GM11168 (cell line): ENCODE measurements around the gene DACT2.
"Not testable (repeated sequence)": the region's sequence is repeated elsewhere in the genome, so short reads cannot be mapped to it uniquely, and the experiment has no call there.

Source experiments
- in situ Hi-C: fragments of 300-500 bp; cut with MboI; formaldehyde crosslinking; loops from one replicate; pipeline ENCODE4 v1.12.0; 2022; ENCODE audit warnings: low sequenced_read_pairs; ENCODE audit not compliant: unreplicated experiment

The DACT2 gene

DNA sequence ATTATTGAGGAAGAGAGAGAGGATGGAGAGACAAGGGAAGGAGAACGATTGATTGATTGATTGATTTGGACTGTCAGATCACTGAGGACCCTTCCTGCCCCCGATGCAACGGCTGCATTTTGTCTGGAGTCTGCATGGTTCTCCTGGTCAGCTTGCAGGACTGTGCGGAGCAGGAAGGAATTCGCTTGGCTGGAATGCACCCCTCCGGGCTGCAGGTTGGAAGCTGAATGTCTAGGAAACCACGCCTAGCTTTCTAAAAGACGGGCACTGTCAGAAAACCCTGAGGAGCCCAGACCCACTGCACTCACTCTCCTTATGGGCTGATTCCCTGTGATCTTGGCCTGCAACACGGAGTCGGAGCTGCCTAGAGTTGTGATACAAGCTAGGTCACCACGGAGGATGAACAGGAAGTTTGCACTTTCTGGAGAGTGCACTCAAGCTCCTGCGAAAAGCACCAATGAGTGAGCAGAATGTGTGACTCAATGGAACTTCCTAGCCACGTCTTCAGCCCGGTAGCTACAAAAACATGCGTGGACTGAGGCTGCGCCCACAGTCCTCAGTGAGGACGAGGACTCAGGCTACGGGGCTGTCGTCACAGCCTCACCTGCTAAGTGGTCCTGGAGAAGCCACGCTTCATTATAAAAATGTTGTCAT, 14.4 kb downstream of the DACT2 start:
- in situ Hi-C loops = no loop called here

DNA sequence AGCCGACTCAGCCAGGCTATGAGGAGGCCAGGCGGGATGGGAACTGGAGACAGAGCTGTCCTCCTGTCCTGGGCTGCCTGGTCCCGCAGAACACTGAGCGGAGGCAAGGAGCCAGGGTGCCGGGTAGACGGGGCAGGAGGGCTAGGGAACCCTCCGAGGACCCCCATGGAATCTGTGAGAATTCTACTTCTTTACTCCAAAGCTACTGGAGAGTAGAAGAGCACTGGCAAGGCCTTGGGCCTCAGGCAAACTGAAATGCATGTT, 14.9 kb downstream of the DACT2 start:
- in situ Hi-C loops = no loop called here

DNA sequence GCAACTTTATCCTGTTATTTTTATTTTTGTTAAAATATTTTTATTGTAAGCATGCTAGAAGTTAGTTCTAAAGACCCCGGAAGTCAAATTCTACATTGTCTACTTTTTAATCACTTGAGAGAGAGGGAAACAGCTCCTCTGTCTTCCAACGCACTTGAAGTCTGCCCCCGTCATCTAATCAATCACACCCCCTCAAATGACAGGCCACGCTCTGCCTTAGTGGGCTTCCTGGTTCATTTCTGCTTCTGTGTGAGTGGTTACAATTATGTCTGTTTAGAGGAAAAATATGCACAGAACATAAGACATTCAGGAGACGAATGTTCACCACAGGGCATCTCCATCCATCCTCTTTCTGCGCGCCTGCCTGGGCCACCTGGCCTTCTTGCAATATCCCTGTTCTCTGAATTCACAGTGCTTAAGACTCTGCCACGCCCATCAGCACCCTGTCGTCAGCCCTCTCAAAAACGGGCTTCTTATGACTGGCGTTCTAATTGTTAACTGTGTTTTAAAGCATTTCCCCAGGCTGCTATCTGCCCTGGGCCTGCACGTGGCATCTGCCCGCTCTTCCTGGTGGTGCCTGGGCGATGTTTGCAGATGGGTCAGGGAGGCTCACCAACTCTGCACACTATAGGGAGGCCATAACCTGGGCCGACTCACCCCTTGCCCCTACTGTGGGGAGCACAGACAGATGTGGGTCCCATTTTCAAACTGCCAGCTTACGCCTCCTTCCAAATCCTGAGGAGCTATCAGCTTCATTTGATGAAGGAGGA, 15.4 kb downstream of the DACT2 start:
- in situ Hi-C loops = no loop called here

- in situ Hi-C loops = no loop called here
These were observed 17.0 kb downstream of the DACT2 start for GRCh38 chr6:168302534-168302933.

DNA sequence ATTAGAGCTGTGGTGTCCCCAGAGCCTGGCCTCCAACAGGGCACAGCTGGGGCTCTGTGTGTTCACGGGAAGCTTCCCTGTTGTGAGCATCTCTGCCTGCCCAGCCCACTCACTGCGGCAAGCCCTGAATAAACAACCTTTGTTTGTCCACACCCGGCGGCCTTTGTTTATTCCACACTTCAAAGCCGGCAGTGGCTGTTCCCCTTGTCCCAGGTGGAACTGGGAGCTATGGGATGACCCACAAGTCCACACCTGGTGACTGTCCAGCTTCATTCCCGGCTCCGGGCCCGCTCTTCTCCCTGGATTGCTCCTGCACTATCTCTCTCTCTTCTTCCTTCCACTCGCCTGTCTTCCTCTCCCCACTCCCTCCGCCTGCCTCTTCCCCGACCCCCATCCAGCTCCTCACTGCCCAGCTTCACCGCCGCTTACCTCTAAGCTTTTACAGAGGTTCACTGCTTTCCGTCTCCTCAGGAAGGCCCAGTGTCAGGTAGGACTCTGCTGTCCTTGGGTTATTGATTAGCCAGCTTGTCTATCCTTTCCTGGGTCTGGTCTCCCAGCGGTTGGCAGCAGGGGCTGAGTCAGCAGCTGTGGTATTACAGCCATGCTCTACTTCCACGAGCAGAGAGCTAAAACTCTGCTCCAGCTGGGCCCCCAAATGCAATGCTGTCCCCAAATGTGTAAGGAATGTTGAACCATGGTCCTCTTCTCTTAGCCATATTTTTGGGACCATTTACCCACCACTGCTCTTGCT, 17.8 kb downstream of the DACT2 start:
- in situ Hi-C loops = no loop called here

DNA sequence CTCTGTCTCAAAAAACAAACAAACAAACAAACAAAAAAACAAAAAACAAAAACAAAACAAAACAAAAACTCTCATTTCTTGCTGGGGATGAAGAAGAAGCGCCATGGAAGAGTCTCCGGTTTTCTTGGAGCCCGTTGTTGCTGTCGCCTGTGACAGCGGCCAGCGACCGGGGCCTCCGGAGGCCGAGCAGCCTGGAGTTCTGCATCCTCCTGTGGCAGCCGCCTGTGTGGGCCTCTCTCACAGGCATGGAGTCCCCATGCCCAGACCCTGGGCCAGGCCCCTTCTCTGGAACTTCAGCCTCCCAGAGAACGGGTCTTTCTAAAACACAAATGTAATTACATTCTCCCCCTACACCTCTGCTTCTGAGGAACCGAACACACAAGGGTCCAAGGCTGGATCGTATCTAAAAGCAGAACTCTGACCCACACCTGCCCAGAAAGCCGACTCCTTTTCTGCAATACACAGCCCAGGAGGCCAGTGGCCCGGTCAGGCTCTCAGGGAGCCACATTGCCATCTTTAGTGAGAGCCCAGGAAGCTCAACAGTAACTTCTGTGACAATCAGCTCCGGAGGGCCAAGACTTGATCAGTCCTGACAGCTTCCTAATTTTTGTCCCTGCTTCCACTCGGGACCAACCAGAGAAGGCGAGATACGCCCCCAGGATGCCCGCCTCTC, 18.5 kb downstream of the DACT2 start:
- in situ Hi-C loops = no loop called here

GRCh38 chr6:168299541-168300511, 19.8 kb downstream of the DACT2 start:
- in situ Hi-C loops = no loop called here

DNA sequence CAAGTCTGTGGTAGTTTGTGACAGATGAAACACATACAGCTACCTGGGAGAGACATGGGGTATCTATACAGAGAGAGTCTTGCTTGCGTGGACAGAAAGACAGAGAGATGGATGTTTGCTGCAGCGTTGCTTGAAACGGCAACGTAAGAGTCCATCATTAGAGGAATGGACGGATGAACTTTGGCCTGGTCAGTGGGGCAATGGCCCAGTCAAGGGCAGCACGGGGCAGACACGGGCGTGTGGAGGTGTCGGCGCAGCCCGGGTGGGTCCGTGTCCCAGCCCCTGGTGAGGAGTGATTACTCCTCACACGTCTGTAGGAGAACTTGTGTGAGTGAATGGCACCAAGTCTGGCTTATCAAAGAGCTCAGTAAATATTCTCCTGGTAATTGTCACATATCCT, 21.9 kb downstream of the DACT2 start:
- in situ Hi-C loops = no loop called here

GRCh38 chr6:168294901-168295300, 24.7 kb downstream of the DACT2 start:
- in situ Hi-C loops = no loop called here

GRCh38 chr6:168293636-168294530, 25.7 kb downstream of the DACT2 start:
- in situ Hi-C loops = no loop called here

- in situ Hi-C loops = no loop called here
These were observed 26.8 kb downstream of the DACT2 start for GRCh38 chr6:168292826-168293225.

GRCh38 chr6:168291450-168291849, 28.1 kb downstream of the DACT2 start:
- in situ Hi-C loops = no loop called here

DNA sequence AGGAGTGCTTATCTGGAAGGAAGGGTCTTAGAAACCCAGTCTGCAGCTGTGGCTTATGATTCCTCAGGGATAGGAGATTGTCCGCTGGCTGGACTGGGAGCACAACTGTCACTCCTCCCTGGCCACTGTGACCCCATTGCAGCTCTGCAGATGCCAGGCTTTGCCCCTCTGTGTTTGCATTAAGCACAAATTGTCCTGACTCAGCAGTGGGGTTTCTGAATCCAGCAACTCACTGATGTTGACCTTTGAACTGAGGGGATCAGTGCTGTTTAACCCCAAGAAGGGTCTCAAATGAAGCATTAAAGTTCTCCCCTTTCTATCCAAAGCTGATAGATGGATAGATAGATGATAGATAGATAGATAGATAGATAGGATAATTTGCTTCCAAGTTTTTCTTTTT, 29.5 kb downstream of the DACT2 start:
- in situ Hi-C loops = no loop called here

DNA sequence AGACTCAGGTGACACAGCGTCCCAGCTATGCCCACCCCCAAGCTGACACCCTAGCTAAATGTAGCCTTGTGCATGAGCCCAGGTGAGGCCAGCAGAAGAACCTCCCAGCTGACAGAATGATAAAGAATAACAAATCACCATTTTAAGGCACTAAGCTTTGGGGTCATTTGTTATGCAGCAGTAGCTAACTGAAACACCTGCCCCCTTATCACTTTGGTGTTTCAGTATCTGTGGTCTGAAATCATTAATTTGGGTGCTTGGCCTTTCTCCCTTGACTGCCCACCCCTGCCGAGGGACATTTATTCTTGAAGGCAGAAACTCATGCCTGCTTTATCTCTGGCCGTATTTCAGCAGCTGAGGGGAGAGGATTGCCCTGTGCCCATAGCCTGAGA, 30.0 kb downstream of the DACT2 start:
- in situ Hi-C loops = no loop called here

- in situ Hi-C loops = no loop called here
These were observed 30.6 kb downstream of the DACT2 start for GRCh38 chr6:168288781-168289570.

GRCh38 chr6:168287460-168287859, 32.1 kb downstream of the DACT2 start:
- in situ Hi-C loops = not testable (repeated sequence)

DNA sequence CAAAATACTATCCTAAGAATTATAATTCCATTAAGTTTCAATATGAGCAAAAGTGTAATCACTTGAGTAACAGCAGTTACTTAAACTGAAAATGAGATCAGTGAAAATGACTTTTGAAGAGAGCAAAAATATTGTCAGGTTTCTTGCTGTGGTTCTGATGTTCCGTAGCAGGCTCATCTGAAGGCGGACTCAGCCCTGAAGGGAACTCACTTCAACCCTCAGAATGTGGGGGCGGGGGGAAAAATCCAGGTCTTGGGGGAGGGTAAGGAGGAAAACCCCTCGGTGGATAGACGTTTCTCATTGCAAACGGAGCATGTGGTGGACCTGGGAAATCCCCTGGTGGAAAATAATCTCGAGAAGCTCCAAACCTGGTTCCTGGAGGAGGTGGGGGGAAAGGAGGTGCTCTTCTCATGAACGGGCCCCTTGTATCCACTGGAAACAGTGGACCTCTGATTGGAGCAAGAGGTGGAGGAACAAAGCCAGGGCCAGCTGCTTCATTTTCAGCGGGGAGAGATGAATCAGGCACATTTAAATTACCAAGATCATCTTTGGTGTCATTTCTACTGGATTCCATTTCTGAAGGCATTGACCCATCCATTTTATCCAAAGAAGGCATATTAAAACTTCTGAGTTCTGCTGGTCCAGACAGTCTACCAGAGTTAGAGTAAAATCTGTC, 32.7 kb downstream of the DACT2 start:
- in situ Hi-C loops = not testable (repeated sequence)

- in situ Hi-C loops = no loop called here
These were observed 33.5 kb downstream of the DACT2 start for GRCh38 chr6:168286116-168286515.
